GM19240 (cell line): Measurements from ENCODE around the gene NCAM1.

Experiments
- DNase-seq: peaks from one replicate; pipeline ENCODE4 v3.0.0; 2011; ENCODE audit warnings: low spot score; ENCODE audit not compliant: insufficient read length

Gene NCAM1

DNA sequence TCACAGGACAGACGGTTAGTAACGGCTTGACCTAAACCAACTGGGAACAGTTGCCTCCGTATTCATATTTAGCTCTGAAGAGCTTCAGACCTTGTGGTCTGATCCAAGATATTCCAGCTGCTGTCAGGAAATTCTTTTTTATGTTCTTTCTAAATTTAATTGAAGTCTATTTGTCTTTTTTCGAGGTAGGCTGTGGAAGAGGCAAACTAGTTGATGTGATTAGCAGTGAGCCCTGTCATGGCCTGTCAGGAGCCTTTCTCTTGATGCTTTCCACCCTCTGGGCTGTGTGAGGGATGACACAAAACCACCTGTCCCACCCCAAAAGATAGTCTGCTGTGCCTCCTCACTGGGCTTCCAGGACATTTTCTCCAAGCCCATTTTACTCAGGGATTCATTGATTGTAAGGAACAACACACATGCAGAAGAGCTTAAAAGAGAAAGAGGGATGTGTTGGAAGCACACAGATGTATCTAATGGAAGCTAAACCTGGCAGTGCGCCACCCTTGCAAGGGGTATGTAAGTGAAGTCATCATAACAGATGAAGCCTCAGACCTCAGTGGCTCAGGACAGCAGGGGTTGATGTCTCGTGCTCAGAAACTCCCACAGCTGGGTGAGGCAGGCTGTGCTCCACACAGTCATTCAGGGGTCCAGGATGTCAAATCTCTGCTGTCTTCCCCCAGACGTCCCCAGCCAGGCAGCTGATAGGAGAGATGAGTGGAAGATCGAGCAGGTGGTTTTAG lies 170.0 kb downstream of the NCAM1 start:
- no peak for DNase-seq

DNA sequence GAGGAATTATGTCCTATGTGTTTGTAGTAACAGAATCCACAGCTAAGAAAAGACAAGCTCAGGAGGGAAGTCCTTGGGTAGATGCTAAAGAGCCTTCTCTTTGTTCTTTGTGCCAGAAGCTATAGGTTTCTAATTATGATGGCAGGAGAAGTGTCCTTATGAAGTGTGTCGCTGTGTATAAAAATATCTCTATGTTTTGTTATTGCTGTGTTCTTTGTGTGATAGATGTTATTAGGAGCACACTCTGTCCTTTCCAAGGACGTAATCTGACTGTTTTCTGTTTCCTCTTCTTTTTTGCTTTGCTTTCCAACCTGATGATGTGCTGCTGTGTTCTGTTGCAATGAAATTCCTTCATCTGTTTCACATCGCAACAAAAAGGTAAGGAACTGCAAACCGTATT lies 171.9 kb downstream of the NCAM1 start:
- no peak for DNase-seq

DNA sequence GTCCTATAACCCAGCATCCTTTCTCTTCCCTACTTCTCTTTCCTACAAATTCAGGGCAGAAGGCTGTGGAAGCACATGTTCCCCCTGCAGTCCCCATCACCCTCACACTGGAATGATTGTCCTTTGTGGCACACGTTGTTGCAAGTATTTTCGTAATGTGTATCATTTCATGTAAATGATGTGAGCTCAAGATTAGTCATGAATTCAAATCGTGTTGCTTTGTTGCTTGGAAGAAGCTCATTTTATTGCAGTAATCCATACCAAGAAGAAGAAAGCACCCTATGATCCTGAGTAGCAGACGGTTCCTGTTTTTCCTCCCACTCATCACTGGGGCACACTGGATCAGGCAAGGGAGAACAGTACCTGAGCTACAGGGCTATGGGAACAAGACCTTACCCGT lies 173.4 kb downstream of the NCAM1 start:
- no peak for DNase-seq

DNA sequence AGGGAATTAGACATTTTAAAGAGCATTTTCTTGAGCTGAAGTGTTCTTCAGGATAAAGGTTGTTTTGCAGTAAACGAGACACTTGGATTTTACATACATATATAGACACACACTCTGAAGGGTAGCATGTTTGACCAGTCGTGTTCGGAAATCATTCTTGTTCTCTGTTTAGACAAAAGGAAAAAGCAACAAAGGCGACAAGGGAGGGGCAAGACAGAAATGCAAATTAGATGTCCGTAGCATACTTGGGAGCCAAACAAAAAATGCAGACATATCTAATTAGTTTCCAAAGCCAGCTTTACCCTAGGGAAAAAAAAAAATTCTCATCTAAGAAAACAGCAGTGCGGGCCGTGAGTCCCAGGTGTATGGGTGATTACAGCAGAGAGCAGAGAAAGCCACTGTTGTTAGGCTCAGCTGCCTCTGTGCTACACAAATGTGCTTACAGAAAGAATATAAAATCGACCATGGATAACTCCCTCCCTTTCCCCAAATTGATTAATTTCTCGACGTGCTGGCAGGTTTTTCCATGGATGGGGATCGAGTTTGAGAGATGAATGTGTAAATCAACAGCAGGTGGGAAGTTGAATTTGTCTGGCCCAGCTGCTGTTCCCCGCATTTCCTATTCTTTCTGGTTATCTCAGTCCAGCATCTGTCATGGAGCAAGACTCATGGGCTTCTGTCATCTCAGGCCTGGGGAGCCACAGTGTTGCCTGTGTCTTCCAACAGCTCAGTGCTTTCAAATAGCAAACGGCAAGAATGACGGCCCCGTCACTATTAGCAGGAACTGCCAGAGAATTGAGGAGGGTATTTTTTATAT lies 176.7 kb downstream of the NCAM1 start:
- DNase-seq: no peak

DNA sequence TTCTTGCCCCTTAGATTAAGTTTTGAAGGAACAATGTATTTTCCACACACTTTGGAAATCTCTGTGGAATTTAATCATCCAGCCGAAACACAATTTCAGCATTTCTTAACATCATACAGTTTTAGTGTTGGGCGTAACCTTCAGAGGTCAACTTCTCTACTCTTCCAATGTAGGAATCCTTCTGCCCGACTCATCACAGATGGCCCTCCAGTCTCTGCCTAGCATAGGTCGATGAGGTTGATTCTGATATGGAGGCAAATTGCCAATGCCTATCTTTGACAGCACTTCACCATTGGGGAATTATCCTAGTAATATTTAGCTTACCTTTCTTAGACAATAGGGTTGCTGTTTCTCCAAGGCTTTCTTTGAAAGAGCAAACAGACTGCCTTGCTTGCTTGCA lies 177.5 kb downstream of the NCAM1 start:
- no peak for DNase-seq

DNA sequence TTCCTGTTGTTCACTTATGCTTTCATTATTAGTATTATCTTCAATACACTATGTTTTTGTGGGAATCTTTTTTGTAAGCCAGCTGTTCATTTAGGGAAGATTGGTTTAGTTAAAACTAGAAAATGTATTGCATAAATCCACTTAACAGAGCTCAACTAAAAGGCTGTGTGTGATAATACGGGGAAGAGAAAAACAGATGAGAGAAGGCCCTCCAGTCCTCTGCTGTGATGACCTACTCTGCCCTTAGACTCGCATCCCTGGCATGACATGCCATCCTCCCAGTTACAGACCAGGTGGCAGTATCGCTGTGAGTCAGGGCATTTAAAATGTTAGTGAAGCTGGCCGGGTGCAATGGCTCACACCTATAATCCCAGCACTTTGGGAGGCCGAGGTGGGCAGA lies 179.8 kb downstream of the NCAM1 start:
- DNase-seq: no peak

DNA sequence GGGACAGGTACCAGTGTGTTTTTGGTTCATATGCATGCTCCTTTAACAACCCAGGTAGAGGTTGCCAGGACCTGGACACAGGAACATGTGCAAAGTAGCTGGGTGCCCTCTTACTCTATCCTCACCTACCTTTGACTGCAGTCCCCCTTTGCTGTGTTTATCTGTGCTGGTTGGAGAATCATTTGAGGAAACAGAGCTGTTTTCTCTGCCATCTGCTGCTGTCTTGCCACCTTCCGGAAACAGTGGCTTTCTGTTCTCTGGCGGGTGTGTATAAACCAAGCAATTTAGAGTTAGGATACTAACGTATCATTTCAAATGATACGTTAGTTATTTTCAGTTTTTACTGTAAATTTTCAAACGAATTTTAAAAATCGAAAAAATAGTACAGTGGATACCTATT lies 181.3 kb downstream of the NCAM1 start:
- DNase-seq: no peak

DNA sequence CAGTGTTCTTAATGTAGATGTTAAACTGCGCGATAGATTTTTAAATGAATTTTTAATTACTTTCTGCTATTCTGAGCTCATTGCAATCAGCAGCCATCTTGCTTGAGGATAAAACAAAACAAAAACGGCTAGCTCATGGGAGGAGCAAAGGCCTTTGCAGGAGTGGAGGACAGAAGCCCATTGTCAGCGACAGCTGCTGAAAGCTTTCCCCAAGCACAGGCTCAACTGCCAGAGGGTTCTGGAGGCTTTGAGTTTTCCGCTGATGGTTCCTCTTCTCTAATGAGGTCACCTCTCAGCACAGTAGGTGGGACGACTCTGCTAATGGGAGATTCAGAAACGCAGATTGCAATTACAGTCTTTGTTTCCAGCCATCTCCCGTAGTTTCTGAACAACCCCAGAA lies 186.0 kb downstream of the NCAM1 start:
- DNase-seq: no peak

DNA sequence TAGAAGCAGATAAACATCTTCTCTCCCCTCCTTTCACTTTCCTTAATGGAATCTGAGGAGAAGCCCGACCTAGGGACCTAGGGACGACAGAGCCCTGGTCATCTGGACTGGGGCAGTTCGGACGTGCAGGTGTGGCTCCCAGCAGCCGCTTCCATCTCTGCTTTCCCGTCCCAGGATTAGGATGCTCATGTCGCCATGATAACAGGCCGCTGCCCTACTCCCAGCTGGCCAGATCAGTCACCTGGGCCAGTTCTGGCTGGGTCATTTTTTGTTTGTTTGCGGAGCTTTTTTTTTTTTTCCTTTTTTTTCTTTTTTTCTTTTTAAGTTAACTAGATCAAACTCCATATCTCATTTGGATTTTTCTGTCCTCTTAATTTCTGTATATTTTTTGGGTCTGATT lies 186.9 kb downstream of the NCAM1 start:
- no peak for DNase-seq

DNA sequence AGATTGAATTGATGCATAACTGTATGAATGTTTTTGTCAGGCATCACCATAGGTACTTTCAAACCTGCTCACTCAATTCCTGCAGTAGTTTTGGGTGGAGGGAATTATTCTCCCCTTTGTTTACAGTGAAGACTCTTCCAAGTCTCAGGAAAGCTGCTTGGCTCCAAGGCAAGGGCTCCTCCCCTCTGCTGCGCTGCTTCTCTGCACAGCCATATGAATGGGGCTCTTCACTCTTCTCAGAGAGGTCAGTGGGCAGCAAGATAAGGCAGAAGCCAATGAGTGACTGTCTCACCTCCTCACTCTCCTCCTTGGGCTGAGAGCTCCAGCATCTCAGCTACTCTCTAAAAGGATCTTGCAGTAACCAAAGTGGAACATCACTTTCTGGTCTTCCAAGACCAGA lies 187.4 kb downstream of the NCAM1 start:
- DNase-seq: no peak

DNA sequence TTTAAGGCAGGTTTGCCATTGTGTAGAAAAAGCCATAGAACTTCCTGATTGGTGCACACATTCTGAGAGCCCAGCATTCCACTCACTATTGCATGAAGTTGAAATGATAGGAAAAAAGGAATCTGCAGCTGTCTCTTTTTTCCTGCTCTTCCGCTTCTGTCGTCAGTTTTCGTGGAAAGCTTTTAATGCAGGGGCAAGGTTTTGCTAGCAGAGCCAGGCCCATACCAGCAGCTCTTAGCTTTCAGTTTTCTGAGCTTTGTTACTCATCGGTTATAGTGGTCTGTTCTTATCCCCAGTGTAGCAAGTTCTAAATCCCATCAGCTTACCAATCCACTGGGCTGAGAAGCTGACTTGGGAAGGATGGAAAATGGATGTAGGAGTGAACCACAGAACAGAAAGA lies 190.3 kb downstream of the NCAM1 start:
- no peak for DNase-seq

DNA sequence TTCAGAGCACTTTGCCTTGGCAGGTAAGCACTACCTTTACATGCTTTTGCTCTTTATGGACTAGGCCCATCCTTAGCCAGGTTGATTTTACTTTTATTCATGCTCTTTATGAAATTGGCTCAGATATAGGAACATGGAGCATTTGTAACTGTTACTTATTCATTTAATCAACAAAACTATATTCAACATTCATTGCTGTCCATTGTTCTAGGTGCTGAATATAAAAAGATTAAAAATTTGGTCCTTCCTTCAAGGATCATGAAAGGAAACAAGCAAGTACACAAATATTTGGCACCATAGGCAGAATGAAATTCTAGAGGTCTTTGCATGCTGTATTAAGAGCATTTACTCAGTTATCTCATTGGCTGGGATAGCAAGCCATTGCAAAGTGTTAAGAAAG lies 191.3 kb downstream of the NCAM1 start:
- DNase-seq: no peak

DNA sequence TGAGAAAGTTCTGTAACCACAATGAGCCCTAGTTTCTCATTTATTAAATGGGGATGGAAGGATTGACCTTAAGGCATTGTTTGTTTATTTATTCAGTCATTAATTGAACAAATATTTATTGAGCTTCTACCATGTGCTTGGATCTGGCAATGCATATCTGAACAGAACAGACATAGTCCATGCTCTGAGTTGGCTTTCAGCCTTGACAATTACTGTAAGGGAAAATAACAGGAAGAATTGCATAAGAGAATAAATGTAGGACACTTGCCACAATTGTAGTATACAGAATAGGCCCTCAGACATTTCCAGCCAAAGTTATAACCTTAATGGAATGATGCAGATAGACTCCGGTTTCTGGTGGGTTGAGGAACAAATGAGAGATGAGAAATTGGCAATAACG lies 192.6 kb downstream of the NCAM1 start:
- DNase-seq: no peak

DNA sequence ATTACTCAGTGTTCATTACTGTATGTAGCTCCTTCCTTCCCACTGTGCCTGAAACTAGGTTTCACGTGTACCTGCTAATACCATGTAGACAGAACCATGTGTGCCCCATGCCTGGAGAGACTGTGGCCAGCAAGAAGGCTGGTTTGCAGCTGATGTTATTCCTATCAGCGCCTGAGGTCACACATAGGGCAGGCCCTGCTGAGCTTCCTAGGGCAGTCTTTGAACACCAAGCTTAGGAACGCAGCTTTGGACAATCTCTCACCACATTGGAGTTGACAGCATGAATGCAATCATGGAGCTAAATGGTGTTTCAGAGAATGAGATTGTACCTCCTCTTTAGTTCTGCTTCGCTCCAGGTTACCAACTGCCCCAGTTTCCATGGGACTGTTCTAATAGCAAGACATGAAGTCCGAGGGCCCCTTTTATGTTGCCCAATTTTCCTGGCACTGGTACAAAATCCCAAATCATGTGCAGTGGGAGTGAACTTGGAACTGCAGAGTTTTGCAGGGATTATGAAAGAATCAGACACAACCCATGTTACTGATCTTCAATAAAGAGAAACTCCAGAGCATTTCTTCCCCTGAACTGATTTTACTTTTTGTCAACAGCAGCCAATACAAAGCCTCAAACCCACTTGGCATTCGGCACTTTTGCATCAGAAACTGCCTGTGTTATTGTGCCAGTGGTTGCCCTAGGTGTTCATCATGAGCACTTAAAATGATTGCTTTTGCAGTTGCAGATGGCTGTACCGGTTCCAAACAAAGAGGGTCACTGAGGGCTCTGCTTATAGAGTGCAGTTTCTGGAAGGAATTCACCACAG lies 199.0 kb downstream of the NCAM1 start:
- DNase-seq: no peak

DNA sequence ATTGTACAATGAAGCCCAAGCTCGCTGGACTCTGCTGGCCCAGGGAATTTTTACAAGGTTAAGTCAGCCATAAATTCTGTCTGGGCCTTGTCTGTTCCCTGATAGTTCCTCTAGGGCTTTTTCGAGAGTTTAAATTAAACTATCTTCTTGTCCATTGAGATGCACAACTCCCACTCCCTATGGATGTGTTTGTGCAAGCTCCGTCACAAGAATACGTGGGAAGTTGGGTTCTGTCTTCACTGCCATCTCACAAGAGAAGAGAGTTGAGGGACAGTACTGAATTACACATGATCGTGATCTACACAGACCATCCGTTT lies 199.5 kb downstream of the NCAM1 start:
- DNase-seq: no peak

DNA sequence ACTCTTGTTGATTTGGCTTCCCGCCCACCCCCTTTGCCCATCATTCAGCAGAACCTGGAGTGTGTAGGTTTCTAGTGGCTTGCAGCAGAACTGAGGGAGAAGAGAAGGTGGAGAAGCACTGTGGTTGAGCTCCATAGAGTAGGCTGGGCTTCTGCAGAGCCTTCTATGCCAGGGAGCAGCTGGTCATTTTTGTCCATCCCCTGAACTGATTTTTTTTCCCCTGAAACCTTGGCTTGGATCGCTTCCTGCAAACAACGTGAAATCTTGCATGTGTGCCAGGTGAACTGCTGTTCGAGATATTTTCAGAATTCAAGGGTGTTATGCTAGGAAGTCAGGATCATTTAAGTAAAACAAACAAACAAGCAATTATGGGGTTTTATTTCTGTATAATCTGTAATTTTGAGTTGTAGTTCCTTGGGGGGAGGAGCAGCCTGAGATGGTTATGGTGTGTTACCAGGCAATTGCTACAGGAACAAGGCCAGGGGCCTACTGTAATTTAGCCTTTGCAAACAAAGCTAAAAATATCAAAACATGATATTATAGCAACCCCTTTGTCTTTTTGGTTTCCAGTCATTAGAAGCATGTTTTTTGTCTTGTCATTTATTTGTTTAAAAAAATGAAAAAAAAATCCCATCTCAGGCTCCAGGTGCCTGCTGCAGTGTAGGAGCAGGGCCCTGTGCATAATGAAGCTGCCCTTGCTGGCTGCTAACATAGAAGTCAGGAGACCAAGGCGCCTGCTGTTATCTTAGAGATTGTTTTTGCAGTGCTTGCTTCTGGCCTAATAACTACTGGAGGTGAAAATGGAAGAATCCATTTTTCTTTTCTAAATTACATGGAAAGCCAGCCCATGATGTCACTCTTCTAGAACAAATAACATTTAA lies 200.7 kb downstream of the NCAM1 start:
- no peak for DNase-seq

DNA sequence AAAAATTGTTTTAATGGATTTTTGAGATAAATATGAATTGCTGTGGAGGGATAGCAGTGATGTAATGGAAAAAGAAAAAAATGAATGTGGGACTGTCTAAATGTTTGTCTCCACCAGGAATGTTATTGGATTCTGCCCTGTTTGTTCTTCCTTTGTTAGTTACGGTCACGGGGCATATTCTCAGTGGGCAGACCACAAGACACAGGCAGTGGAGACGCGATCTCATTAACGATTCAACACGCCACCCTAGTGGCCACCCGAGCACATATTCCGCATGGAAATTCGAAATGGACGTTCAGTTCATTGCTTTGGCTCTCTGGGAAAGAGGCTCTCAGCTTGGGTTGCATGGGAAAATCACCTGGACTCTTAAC lies 201.4 kb downstream of the NCAM1 start:
- DNase-seq: no peak

DNA sequence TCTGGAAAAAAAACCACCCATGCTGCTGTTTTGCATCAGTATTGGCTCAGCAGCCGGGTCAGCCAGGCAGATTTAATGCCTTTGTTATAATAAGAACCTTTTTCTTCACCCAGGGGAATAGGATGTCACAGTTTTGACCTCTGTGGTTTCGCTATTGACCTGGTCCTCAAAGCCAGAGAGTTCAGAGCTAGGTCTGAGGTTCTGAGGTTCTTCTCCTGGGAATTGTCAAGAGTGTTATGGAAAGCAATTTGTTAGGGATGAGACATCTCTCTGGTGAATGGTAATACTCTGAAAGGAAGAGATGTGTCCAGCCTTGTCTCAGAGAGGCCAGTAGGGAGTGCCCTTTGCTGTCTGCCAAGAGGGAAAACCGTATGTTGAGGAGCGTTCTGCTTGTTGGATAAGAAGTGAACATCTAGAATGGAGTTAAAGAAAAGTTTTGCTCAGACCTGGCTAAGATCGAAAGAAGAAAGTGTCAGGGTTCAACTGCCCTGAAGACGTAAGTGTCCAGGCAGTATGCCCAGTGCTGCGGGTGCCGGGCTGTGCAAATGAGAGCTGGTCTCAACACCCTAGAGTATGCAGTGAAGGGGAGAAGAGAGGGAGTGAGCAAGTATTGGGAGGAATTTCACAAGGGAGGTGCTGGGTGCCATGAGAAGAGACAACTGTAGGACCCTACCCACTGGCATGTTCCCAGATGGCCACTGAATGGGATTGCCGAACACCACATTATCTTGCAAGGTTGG lies 202.2 kb downstream of the NCAM1 start:
- DNase-seq: no peak

DNA sequence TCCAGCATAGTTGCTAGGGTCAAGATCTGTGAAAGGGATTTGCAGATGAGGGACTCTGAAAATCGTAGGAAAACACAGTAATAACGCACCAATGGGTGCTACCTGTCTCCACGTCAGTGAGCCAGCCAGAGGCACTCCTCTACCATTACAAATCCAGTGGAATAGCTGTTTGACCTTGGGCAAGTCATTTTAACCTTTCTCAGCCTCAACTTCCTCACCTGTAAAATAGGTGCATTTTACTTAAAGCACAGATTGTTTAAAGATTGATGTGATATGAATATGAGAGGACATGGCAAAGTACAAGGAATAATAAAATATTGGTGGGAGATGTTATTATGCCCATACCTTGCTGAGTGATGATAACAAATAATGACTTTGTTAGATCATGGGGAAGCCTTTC lies 205.1 kb downstream of the NCAM1 start:
- no peak for DNase-seq

DNA sequence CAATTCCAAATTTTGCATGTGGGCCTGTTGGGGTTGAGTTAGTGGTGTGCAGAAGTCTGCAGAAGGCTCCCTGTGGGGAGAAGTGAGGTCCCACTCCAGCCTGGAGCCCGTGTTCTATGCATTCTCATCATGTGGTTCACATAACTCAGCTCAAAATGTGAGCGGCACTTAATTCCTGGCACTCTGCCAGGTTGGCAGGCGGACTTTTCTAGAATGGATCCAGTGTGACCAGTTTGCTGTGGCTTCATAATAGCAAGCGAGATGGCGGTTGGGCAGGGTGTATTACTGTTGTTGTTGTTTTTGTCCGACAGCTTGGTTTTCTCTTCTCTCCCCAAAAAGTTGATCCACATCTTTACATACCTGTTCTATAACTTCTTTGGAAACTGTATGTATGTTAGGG lies 206.4 kb downstream of the NCAM1 start:
- no peak for DNase-seq
